HepG2 (cell line): ENCODE data around the gene FGFBP1.

Experiments used
- BRCA1 ChIP-seq: sonication (generic); formaldehyde crosslinking; IDR thresholded peaks from 2 replicates; pipeline ENCODE4 v1.4.0; 2020; ENCODE audit warnings: missing genetic modification reagents
- CTCF ChIP-seq: sonication (generic); formaldehyde crosslinking; IDR thresholded peaks from 2 replicates; pipeline ENCODE4 v1.5.0; 2020; ENCODE audit warnings: mild to moderate bottlenecking, missing genetic modification reagents, moderate library complexity
- ELF4 ChIP-seq: sonication (generic); formaldehyde crosslinking; IDR thresholded peaks from 2 replicates; pipeline ENCODE4 v1.5.0; 2020; ENCODE audit warnings: missing genetic modification reagents, mild to moderate bottlenecking, moderate library complexity, borderline replicate concordance
- FOXA1 ChIP-seq, 2 experiments: fragments of 450-650 bp in 1 of 2; sonication (generic) in 1 of 2; formaldehyde crosslinking in 1 of 2; IDR thresholded peaks; 2 replicates each; pipeline versions ENCODE4 v1.4.0 to v1.6.1; 2016 to 2020; ENCODE audit warnings: missing genetic modification reagents in 1 of 2
- MAX ChIP-seq: IDR thresholded peaks from 2 replicates; pipeline ENCODE4 v1.6.1; 2012; ENCODE audit warnings: inconsistent platforms
- MTA1 ChIP-seq: sonication (generic); formaldehyde crosslinking; IDR thresholded peaks from 2 replicates; pipeline ENCODE4 v1.4.0; 2020; ENCODE audit warnings: missing genetic modification reagents, mild to moderate bottlenecking, borderline replicate concordance
- NONO ChIP-seq, 2 experiments: fragments of 450-650 bp in 1 of 2; sonication (generic) in 1 of 2; formaldehyde crosslinking in 1 of 2; IDR thresholded peaks in 1 of 2; conservative IDR thresholded peaks in 1 of 2; 2 replicates each; pipeline versions ENCODE4 v1.6.1 to v1.8.0; 2017 to 2022; ENCODE audit warnings: mild to moderate bottlenecking in 1 of 2, missing genetic modification reagents in 1 of 2, moderate library complexity in 1 of 2
- POLR2A ChIP-seq, 2 experiments: IDR thresholded peaks; 2 replicates each; pipeline ENCODE4 v1.6.1; 2011; ENCODE audit warnings: low read depth in 2 of 2, low read length in 2 of 2, mild to moderate bottlenecking in 1 of 2, moderate library complexity in 1 of 2; ENCODE audit not compliant: insufficient read depth in 1 of 2
- USF2 ChIP-seq, 2 experiments: sonication (generic) in 1 of 2; formaldehyde crosslinking in 1 of 2; IDR thresholded peaks; 2 replicates each; pipeline versions ENCODE4 v1.5.1 to v1.6.1; 2011 to 2020; ENCODE audit warnings: borderline replicate concordance in 1 of 2, low read depth in 1 of 2, low read length in 1 of 2, mild to moderate bottlenecking in 1 of 2, missing genetic modification reagents in 1 of 2, moderate library complexity in 1 of 2

- no peak for TF ChIP-seq ELF4 (CRISPR knock-in tag)
- TF ChIP-seq FOXA1 (IDR thresholded peaks at IDR 0.05): no peak
- no peak for TF ChIP-seq FOXA1 (CRISPR knock-in tag; IDR thresholded peaks at IDR 0.05)
- no peak for TF ChIP-seq MTA1 (CRISPR knock-in tag)
- no peak for TF ChIP-seq CTCF (CRISPR knock-in tag)
- no peak for TF ChIP-seq NONO (IDR thresholded peaks at IDR 0.05)
- no peak for TF ChIP-seq NONO (CRISPR knock-in tag; conservative IDR thresholded peaks at IDR 0.05)
- TF ChIP-seq USF2 (IDR thresholded peaks at IDR 0.05; ENCODE audit: low read depth, low read length): no peak
- no peak for TF ChIP-seq USF2 (CRISPR knock-in tag; IDR thresholded peaks at IDR 0.05; ENCODE audit: borderline replicate concordance)
- no peak for TF ChIP-seq MAX
- no peak for TF ChIP-seq POLR2A (IDR thresholded peaks at IDR 0.05; ENCODE audit: insufficient read depth in 1 of 2, low read depth in 2 of 2, low read length in 2 of 2)
- no peak for TF ChIP-seq BRCA1 (CRISPR knock-in tag)
Measured at GRCh38 chr4:15917297-15917696, 21.2 kb downstream of the FGFBP1 start.
